H1 (cell line): ENCODE measurements around the gene FKBP8. TPM values are rescaled to one million over a fixed set of nuclear protein-coding genes. Genes with fewer than 3 reads are reported as not detected.
A peak's percentile ranks its signal among the peaks of the same experiment; 100 is the strongest.

Experiments
- CTCF ChIA-PET: fragments of 300-600 bp; sonication (Branson Sonifier 250); formaldehyde crosslinking; loops from one replicate; lab custom pipeline; 2021; ENCODE audit not compliant: partially characterized antibody; lab: Charles Lee
- POLR2A ChIA-PET: fragments of 300-600 bp; sonication (Branson Sonifier 250); formaldehyde crosslinking; loops from one replicate; lab custom pipeline; 2021; ENCODE audit warnings: inconsistent platforms; ENCODE audit not compliant: partially characterized antibody; lab: Charles Lee
- DNase-seq, 2 experiments: peaks; one replicate each; pipeline versions ENCODE4 v3.0.0 to v3.0.0-alpha.2; 2010 to 2022; ENCODE audit warnings: low spot score in 2 of 2, low read depth in 1 of 2, mixed read lengths in 1 of 2
- FAIRE-seq: peaks from 2 replicates; lab custom pipeline; 2011; peaks lifted over from hg19 to GRCh38; lab: Jason Lieb, UNC
- H2AFZ ChIP-seq: 2 replicates; pipeline ENCODE4 v1.8.1; 2012; ENCODE audit warnings: low read length, inconsistent platforms
- H2AK5ac ChIP-seq: 2 replicates; pipeline ENCODE4 v1.6.1; 2013; ENCODE audit warnings: low read depth, low read length
- H2BK120ac ChIP-seq: replicated peaks from 2 replicates; pipeline ENCODE3; 2013; ENCODE audit warnings: low read depth, low read length, inconsistent platforms
- H2BK12ac ChIP-seq: 2 replicates; pipeline ENCODE4 v1.6.1; 2013; ENCODE audit warnings: low read depth, low read length
- H2BK15ac ChIP-seq: 2 replicates; pipeline ENCODE4 v1.6.1; 2013; ENCODE audit warnings: low read length
- H2BK20ac ChIP-seq: 2 replicates; pipeline ENCODE4 v1.6.1; 2013; ENCODE audit warnings: low read length
- H2BK5ac ChIP-seq: 2 replicates; pipeline ENCODE4 v1.6.1; 2013; ENCODE audit warnings: low read depth, low read length
- H3K14ac ChIP-seq: 2 replicates; pipeline ENCODE4 v1.6.1; 2013; ENCODE audit warnings: inconsistent platforms; ENCODE audit not compliant: insufficient read length
- H3K18ac ChIP-seq: 2 replicates; pipeline ENCODE4 v1.6.1; 2013; ENCODE audit warnings: low read length; ENCODE audit errors: extremely low read depth
- H3K23ac ChIP-seq: 2 replicates; pipeline ENCODE4 v1.6.1; 2013; ENCODE audit warnings: inconsistent platforms; ENCODE audit not compliant: insufficient read length
- H3K23me2 ChIP-seq: 2 replicates; pipeline ENCODE4 v1.6.1; 2013; ENCODE audit warnings: low read depth, low read length
- H3K27ac ChIP-seq: 2 replicates; pipeline ENCODE4 v1.6.1; 2011; ENCODE audit warnings: low read depth, low read length, inconsistent platforms
- H3K27me3 ChIP-seq, 4 experiments: replicated peaks in 1 of 4; 1 replicate in 1 of 4; 2 replicates in 3 of 4; pipeline versions ENCODE4 v1.6.1 to v1.8.1; 2011 to 2013; ENCODE audit warnings: low read length in 3 of 4, mild to moderate bottlenecking in 3 of 4, inconsistent platforms in 2 of 4, mixed read lengths in 2 of 4, moderate library complexity in 1 of 4; ENCODE audit not compliant: control insufficient read depth in 3 of 4, insufficient read depth in 3 of 4; ENCODE audit errors: extremely low read depth in 1 of 4
- H3K36me3 ChIP-seq, 4 experiments: 2 replicates each; pipeline versions ENCODE4 v1.6.1 to v1.8.1; 2011 to 2013; ENCODE audit warnings: mild to moderate bottlenecking in 4 of 4, low read length in 3 of 4, moderate library complexity in 2 of 4, control low read depth in 1 of 4, inconsistent platforms in 1 of 4; ENCODE audit not compliant: insufficient read depth in 4 of 4, control insufficient read depth in 2 of 4
- H3K4ac ChIP-seq: replicated peaks from 2 replicates; pipeline ENCODE3; 2013; ENCODE audit warnings: low read length, low read depth, mixed read lengths, inconsistent platforms; ENCODE audit not compliant: insufficient read length
- H3K4me1 ChIP-seq, 4 experiments: replicated peaks in 1 of 4; 1 replicate in 1 of 4; 2 replicates in 3 of 4; pipeline versions ENCODE4 v1.6.1 to v1.8.1; 2011 to 2013; ENCODE audit warnings: low read length in 3 of 4, inconsistent platforms in 2 of 4, mixed read lengths in 1 of 4; ENCODE audit not compliant: insufficient read depth in 4 of 4, control insufficient read depth in 3 of 4
- H3K4me2 ChIP-seq, 2 experiments: 2 replicates each; pipeline versions ENCODE4 v1.6.1 to v1.8.1; 2011 to 2013; ENCODE audit warnings: low read depth in 2 of 2, low read length in 2 of 2, control low read depth in 1 of 2, inconsistent platforms in 1 of 2, mild to moderate bottlenecking in 1 of 2; ENCODE audit not compliant: insufficient read depth in 1 of 2
- H3K4me3 ChIP-seq, 4 experiments: fragments of 200-600, 300-600 bp in 1 of 4; sonication (generic), shearing (Covaris generic), sonication (Bioruptor Twin) in 1 of 4; 2 replicates each; pipeline versions ENCODE4 v1.5.1 to v1.8.1; 2011 to 2016; ENCODE audit warnings: low read length in 4 of 4, low read depth in 3 of 4, control low read depth in 2 of 4, inconsistent platforms in 2 of 4, mild to moderate bottlenecking in 2 of 4, mixed read lengths in 1 of 4, moderate library complexity in 1 of 4; ENCODE audit not compliant: insufficient read depth in 2 of 4; ENCODE audit errors: extremely low read depth in 1 of 4
- H3K56ac ChIP-seq: replicated peaks from 2 replicates; pipeline ENCODE3; 2013; ENCODE audit warnings: low read depth, mild to moderate bottlenecking, mixed read lengths, low read length, inconsistent platforms; ENCODE audit not compliant: insufficient read length
- H3K79me1 ChIP-seq: 2 replicates; pipeline ENCODE4 v1.6.1; 2013; ENCODE audit warnings: low read depth, low read length, control low read depth
- H3K79me2 ChIP-seq, 2 experiments: 2 replicates each; pipeline versions ENCODE4 v1.6.1 to v1.8.1; 2012 to 2013; ENCODE audit warnings: low read length in 2 of 2, mild to moderate bottlenecking in 2 of 2, inconsistent platforms in 1 of 2; ENCODE audit not compliant: insufficient read depth in 2 of 2, control insufficient read depth in 1 of 2
- H3K9ac ChIP-seq, 4 experiments: replicated peaks in 1 of 4; 1 replicate in 1 of 4; 2 replicates in 3 of 4; pipeline versions ENCODE4 v1.6.1 to v1.8.1; 2011 to 2013; ENCODE audit warnings: low read depth in 3 of 4, low read length in 3 of 4, control low read depth in 2 of 4, mild to moderate bottlenecking in 2 of 4, moderate library complexity in 2 of 4, inconsistent platforms in 1 of 4; ENCODE audit errors: extremely low read depth in 1 of 4
- H3K9me3 ChIP-seq, 2 experiments: 2 replicates each; pipeline versions ENCODE4 v1.6.1 to v1.8.1; 2012 to 2013; ENCODE audit warnings: mild to moderate bottlenecking in 2 of 2, moderate library complexity in 2 of 2, control low read depth in 1 of 2, inconsistent platforms in 1 of 2, low read depth in 1 of 2, low read length in 1 of 2, mixed read lengths in 1 of 2; ENCODE audit not compliant: insufficient read depth in 2 of 2
- H4K20me1 ChIP-seq, 2 experiments: replicated peaks in 1 of 2; 2 replicates each; pipeline versions ENCODE3 to v1.8.1; 2011 to 2013; ENCODE audit warnings: inconsistent platforms in 2 of 2, low read length in 2 of 2, mild to moderate bottlenecking in 1 of 2; ENCODE audit not compliant: insufficient read depth in 2 of 2, control insufficient read depth in 1 of 2
- H4K5ac ChIP-seq: 2 replicates; pipeline ENCODE4 v1.6.1; 2013; ENCODE audit warnings: low read length, low read depth, mixed read lengths, inconsistent platforms; ENCODE audit not compliant: insufficient read length
- H4K8ac ChIP-seq: 2 replicates; pipeline ENCODE4 v1.8.0; 2013; ENCODE audit warnings: mild to moderate bottlenecking, moderate library complexity, low read length, inconsistent platforms; ENCODE audit not compliant: insufficient read depth; ENCODE audit errors: extremely low read depth
- H4K91ac ChIP-seq: replicated peaks from 2 replicates; pipeline ENCODE3; 2013; ENCODE audit warnings: low read length, mixed read lengths, inconsistent platforms; ENCODE audit not compliant: insufficient read length
- ATF2 ChIP-seq: IDR thresholded peaks from 2 replicates; pipeline ENCODE4 v1.6.1; 2012; ENCODE audit warnings: low read length, inconsistent platforms
- CBX5 ChIP-seq: fragments of 300-800, 300-1000 bp; sonication (generic); IDR thresholded peaks from 2 replicates; pipeline ENCODE4 v1.7.1; 2016; ENCODE audit warnings: antibody characterized with exemption, low read length, low read depth
- FOSL1 ChIP-seq: IDR thresholded peaks from 2 replicates; pipeline ENCODE4 v1.6.1; 2011; ENCODE audit warnings: mild to moderate bottlenecking, low read depth, low read length, moderate library complexity; ENCODE audit not compliant: insufficient read depth
- GTF2F1 ChIP-seq: IDR thresholded peaks from 2 replicates; pipeline ENCODE4 v1.6.1; 2012; ENCODE audit warnings: low read depth, low read length, improper control_type of control experiment, borderline replicate concordance
- HDAC2 ChIP-seq, 2 experiments: fragments of 300-600 bp in 1 of 2; sonication (generic) in 1 of 2; IDR thresholded peaks; 2 replicates each; pipeline ENCODE4 v1.6.1; 2011 to 2012; ENCODE audit warnings: low read depth in 2 of 2, low read length in 2 of 2, mild to moderate bottlenecking in 2 of 2, moderate library complexity in 2 of 2, borderline replicate concordance in 1 of 2, inconsistent platforms in 1 of 2
- MAX ChIP-seq: IDR thresholded peaks from 2 replicates; pipeline ENCODE4 v1.6.1; 2012; ENCODE audit warnings: inconsistent platforms
- NANOG ChIP-seq: IDR thresholded peaks from 2 replicates; pipeline ENCODE4 v1.6.1; 2011; ENCODE audit warnings: low read length, low read depth, mild to moderate bottlenecking, inconsistent platforms; ENCODE audit not compliant: insufficient read depth, poor library complexity, severe bottlenecking
- POLR2A ChIP-seq, 2 experiments: IDR thresholded peaks; 1 replicate in 1 of 2; 2 replicates in 1 of 2; pipeline ENCODE4 v1.6.1; 2011; ENCODE audit warnings: low read depth in 2 of 2, low read length in 2 of 2, mild to moderate bottlenecking in 2 of 2; ENCODE audit errors: control extremely low read depth in 1 of 2
- RBBP5 ChIP-seq: IDR thresholded peaks from 2 replicates; pipeline ENCODE4 v1.7.1; 2012; ENCODE audit warnings: low read depth, mild to moderate bottlenecking, inconsistent platforms, low read length, moderate library complexity, borderline replicate concordance
- SP1 ChIP-seq: IDR thresholded peaks from 2 replicates; pipeline ENCODE4 v1.6.1; 2011; ENCODE audit warnings: low read depth, low read length
- SP4 ChIP-seq: IDR thresholded peaks from 2 replicates; pipeline ENCODE4 v1.6.1; 2012; ENCODE audit warnings: low read length, inconsistent platforms
- TEAD4 ChIP-seq: IDR thresholded peaks from 2 replicates; pipeline ENCODE4 v1.6.1; 2012; ENCODE audit warnings: low read depth, low read length, inconsistent platforms, mixed read lengths
- WGBS, 2 experiments: shearing (Covaris generic) in 1 of 2; methylation state at CpG; one replicate each; pipeline versions ENCODE4 v1.1.6 to v1.1.7; 2013 to 2015; ENCODE audit warnings: low lambda C conversion rate in 2 of 2, mixed read lengths in 2 of 2, inconsistent platforms in 1 of 2, low coverage in 1 of 2, missing lambda C conversion rate in 1 of 2; ENCODE audit not compliant: insufficient replicate concordance in 2 of 2, insufficient coverage in 1 of 2, insufficient read length in 1 of 2; ENCODE audit errors: extremely low coverage in 1 of 2, missing lambda C conversion rate in 1 of 2; 5-methylcytosine and 5-hydroxymethylcytosine counted together
- polyA plus RNA-seq, 7 experiments: library from polyadenylated mRNA; depleted of rRNA in 3 of 7; stranded (reverse) in 5 of 7; unstranded in 2 of 7; fragments of >200 nt in 5 of 7; fragments of 200-250 nt in 2 of 7; gene quantifications; 1 replicate in 5 of 7; 2 replicates in 1 of 7; 4 replicates in 1 of 7; pipeline versions ENCODE4 v1.2.1 to v1.2.3, GENCODE V29; 2011 to 2013; ENCODE audit warnings: missing spikeins in 2 of 7, mixed read lengths in 2 of 7
- total RNA-seq: library from RNA; stranded (reverse); fragmentation: NEBNext Ultra II Directional; extraction: Animal tissue kit (Norgen Biotek cat#: 25700); gene quantifications from 2 replicates; pipeline ENCODE4 v1.2.1, GENCODE V29; 2021

FKBP8 gene
- total and polyA plus RNA-seq, 2 of the 8 experiments (the other 6 are each of a cell fraction or from before 2014, with no cell fraction given) = 264 to 309 TPM

- Histone ChIP-seq H3K18ac (no peak overlapping the region), H3K14ac (no peak overlapping the region), H3K23ac (no peak overlapping the region), H4K8ac (no peak overlapping the region), H4K91ac (no peak overlapping the region), H2BK15ac (no peak overlapping the region), H4K20me1 (peaks cover 12 to 40% of the 10 kb centered on the region in 2 experiments), H3K4me3 (no peak overlapping the region), H2AK5ac (no peak overlapping the region), H4K5ac (no peak overlapping the region), H3K27me3 (no peaks in the 10 kb centered on the region), H3K79me1 (peaks cover 33% of the 10 kb centered on the region)
- no peak for FAIRE-seq
- POLR2A ChIA-PET = interaction anchor here (0.6 to 2.8 kb wide), 4 partner anchors 12 to 62 kb away, joined by 3 to 8 read pairs (median 4); partner anchors contain the start of genes ELL and UBA52
- no peak for TF ChIP-seq SP4
- TF ChIP-seq GTF2F1 = no peak
- TF ChIP-seq FOSL1 = no peak
- no peak for TF ChIP-seq POLR2A (IDR thresholded peaks at IDR 0.05; ENCODE audit: control extremely low read depth in 1 of 2, low read depth in 2 of 2, low read length in 2 of 2)
- no peak for TF ChIP-seq HDAC2 (IDR thresholded peaks at IDR 0.05; ENCODE audit: borderline replicate concordance in 1 of 2, low read depth in 2 of 2, low read length in 2 of 2)
- TF ChIP-seq CBX5 = no peak
- TF ChIP-seq RBBP5 = no peak
- TF ChIP-seq SP1 = no peak
- no peak for TF ChIP-seq ATF2
- TF ChIP-seq MAX = no peak
- TF ChIP-seq TEAD4 = no peak
- no peak for TF ChIP-seq NANOG
- TF ChIP-seq, all 59 proteins: peak for 0
- Histone ChIP-seq H2BK12ac (no peak overlapping the region), H3K4me2 (no peak overlapping the region), H3K4me1 (peaks cover 0 to 3% (median 0%) of the 10 kb centered on the region in 4 experiments; a peak in 1 of 7 replicates), H3K9me3 (no peaks in the 10 kb centered on the region), H2BK20ac (0 out of 2 replicates have a peak overlapping the region, but pooled peaks have one; percentile 10), H3K79me2 (peaks cover 0 to 58% of the 10 kb centered on the region in 2 experiments; a peak in 3 of 4 replicates), H3K56ac (no peak overlapping the region), H3K36me3 (no peaks in the 10 kb centered on the region), H3K4ac (no peak overlapping the region), H3K27ac (no peak overlapping the region), H2AFZ (no peak overlapping the region), H2BK120ac (no peak overlapping the region), H3K23me2 (no peaks in the 10 kb centered on the region), H2BK5ac (no peak overlapping the region), H3K9ac (no peak overlapping the region; a peak in 1 of 7 replicates)
- WGBS, 2 experiments = 88% methylated on average over 8 of the region's 8 CpGs; no CpG with 5 or more reads in 1 of the 2 experiments
- CTCF ChIA-PET = interaction anchor here (0.6 to 32.9 kb wide), 10 partner anchors 11 to 63 kb away, joined by 3 to 458 read pairs (median 4); partner anchors contain the start of gene ELL
- no peak for DNase-seq
Observed at GRCh38 chr19:18510216-18510615, 33.2 kb downstream of the FKBP8 start.
